ENCODE results near the gene GAS2L2.

DNA sequence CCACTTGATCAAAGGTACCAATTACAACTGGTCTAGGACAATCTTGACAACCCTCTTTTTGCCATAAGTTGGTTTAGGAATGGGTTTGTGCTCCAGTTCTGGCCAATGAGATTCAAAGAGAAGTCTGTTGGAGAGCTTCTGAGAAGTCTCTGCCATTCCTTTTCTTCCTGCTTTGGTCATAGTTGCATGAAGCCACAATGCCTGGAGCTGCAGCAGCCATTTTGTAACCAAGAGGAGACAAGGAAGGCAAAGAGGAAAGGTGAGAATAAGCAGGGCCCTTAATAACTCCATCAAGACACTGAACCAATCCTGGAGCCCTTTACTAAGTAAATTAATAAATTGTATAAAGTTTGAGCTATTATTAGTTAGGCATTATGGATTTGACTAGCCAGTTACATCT, 4.2 kb upstream of the GAS2L2 start:
- no peak for TF ChIP-seq EZH2phosphoT487 (IDR thresholded peaks at IDR 0.05; ENCODE audit: insufficient read depth, low read depth)
- TF ChIP-seq EZH2 (IDR thresholded peaks at IDR 0.05; ENCODE audit: insufficient read depth, poor library complexity, severe bottlenecking), result no peak
